ENCODE results near the gene LRP1.
"Not testable (repeated sequence)": the region's sequence is repeated elsewhere in the genome, so short reads cannot be mapped to it uniquely, and the experiment has no call there.

LRP1 gene

GRCh38 chr12:57119294-57120085 lies 8.8 kb upstream of the LRP1 start:
- Histone ChIP-seq H3K4me1 (ENCODE audit: insufficient read depth, low read length, poor library complexity, severe bottlenecking) (no peaks in the 10 kb centered on the region), H3K9ac (ENCODE audit: low read depth, low read length, poor library complexity, severe bottlenecking) (no peak overlapping the region), H3K36me3 (ENCODE audit: insufficient read depth, low read length) (no peaks in the 10 kb centered on the region), H3K79me2 (ENCODE audit: insufficient read depth, low read length) (no peaks in the 10 kb centered on the region), H3K9me2 (replicated peaks; ENCODE audit: low read depth, low read length) (no peaks in the 10 kb centered on the region), H2AFZ (ENCODE audit: low read length) (no peak overlapping the region), H3K27me3 (ENCODE audit: insufficient read depth, low read length, poor library complexity, severe bottlenecking) (no peaks in the 10 kb centered on the region), H4K20me1 (ENCODE audit: insufficient read depth, low read length, poor library complexity, severe bottlenecking) (no peaks in the 10 kb centered on the region), H3F3A (ENCODE audit: low read depth) (no peaks in the 10 kb centered on the region), H3K4me2 (ENCODE audit: low read depth, low read length, poor library complexity, severe bottlenecking) (no peak overlapping the region), H3K9me3 (ENCODE audit: insufficient read depth, low read depth, low read length) (no peaks in the 10 kb centered on the region), H3K4me3 (ENCODE audit: low read length, poor library complexity, severe bottlenecking) (no peak overlapping the region)
- TF ChIP-seq CTCF (conservative IDR thresholded peaks at IDR 0.05; ENCODE audit: low read length) (no peak), EZH2phosphoT487 (IDR thresholded peaks at IDR 0.05; ENCODE audit: borderline replicate concordance) (no peak)

DNA sequence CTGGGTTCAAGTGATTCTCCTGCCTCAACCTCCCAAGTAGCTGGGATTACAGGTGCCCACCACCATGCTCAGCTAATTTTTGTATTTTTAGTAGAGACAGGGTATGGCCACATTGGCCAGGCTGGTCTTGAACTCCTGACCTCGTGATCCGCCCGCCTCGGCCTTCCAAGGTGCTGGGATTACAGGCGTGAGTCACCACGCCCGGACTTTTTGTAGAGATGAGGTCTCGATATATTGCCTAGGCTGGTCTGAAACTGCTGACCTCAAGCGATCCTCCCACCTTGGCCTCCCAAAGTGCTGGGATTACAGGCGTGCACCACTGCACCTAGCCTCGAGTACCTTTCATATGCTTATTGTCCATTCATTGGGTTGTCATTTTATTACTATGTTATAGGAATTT lies 7.6 kb upstream of the LRP1 start:
- not testable (repeated sequence) for H3F3A ChIP-seq (ENCODE audit: low read depth); H3K9me2 ChIP-seq (replicated peaks; ENCODE audit: low read depth, low read length); H2AFZ ChIP-seq (ENCODE audit: low read length); H3K36me3 ChIP-seq (ENCODE audit: insufficient read depth, low read length); H3K27me3 ChIP-seq (ENCODE audit: insufficient read depth, low read length, poor library complexity, severe bottlenecking); H3K9ac ChIP-seq (ENCODE audit: low read depth, low read length, poor library complexity, severe bottlenecking); H3K9me3 ChIP-seq (ENCODE audit: insufficient read depth, low read depth, low read length); H4K20me1 ChIP-seq (ENCODE audit: insufficient read depth, low read length, poor library complexity, severe bottlenecking); H3K4me2 ChIP-seq (ENCODE audit: low read depth, low read length, poor library complexity, severe bottlenecking); H3K4me1 ChIP-seq (ENCODE audit: insufficient read depth, low read length, poor library complexity, severe bottlenecking); H3K4me3 ChIP-seq (ENCODE audit: low read length, poor library complexity, severe bottlenecking); H3K79me2 ChIP-seq (ENCODE audit: insufficient read depth, low read length)

- Histone ChIP-seq H2AFZ (ENCODE audit: low read length) (no peak overlapping the region), H3K9me3 (ENCODE audit: insufficient read depth, low read depth, low read length) (no peaks in the 10 kb centered on the region), H3K27me3 (ENCODE audit: insufficient read depth, low read length, poor library complexity, severe bottlenecking) (no peaks in the 10 kb centered on the region), H3K9ac (ENCODE audit: low read depth, low read length, poor library complexity, severe bottlenecking) (no peak overlapping the region), H3K4me2 (ENCODE audit: low read depth, low read length, poor library complexity, severe bottlenecking) (no peak overlapping the region), H3K36me3 (ENCODE audit: insufficient read depth, low read length) (no peaks in the 10 kb centered on the region), H3F3A (ENCODE audit: low read depth) (no peaks in the 10 kb centered on the region; the same call in 1 of the 2 replicates), H3K9me2 (replicated peaks; ENCODE audit: low read depth, low read length) (no peaks in the 10 kb centered on the region), H4K20me1 (ENCODE audit: insufficient read depth, low read length, poor library complexity, severe bottlenecking) (no peaks in the 10 kb centered on the region), H3K79me2 (ENCODE audit: insufficient read depth, low read length) (no peaks in the 10 kb centered on the region), H3K4me1 (ENCODE audit: insufficient read depth, low read length, poor library complexity, severe bottlenecking) (peaks cover 20% of the 10 kb centered on the region), H3K4me3 (ENCODE audit: low read length, poor library complexity, severe bottlenecking) (no peak overlapping the region)
- TF ChIP-seq CTCF (conservative IDR thresholded peaks at IDR 0.05; ENCODE audit: low read length) = no peak
- TF ChIP-seq EZH2phosphoT487 (IDR thresholded peaks at IDR 0.05; ENCODE audit: borderline replicate concordance) = no peak
Measured at GRCh38 chr12:57123813-57124212, 4.5 kb upstream of the LRP1 start.

Data from Loucy (cell line).